AG04449 (cell line): Measurements from ENCODE around the gene CUL7.

ENCODE experiments used
- CTCF ChIA-PET: fragments of 350-600 bp; formaldehyde crosslinking; extraction: SDS; loops from one replicate; lab custom pipeline; 2021; ENCODE audit warnings: antibody characterized with exemption; lab: Yijun Ruan, JAX
- POLR2A ChIA-PET: fragments of 400-600, 350-600 bp; formaldehyde crosslinking; extraction: SDS; loops from one replicate; lab custom pipeline; 2020; ENCODE audit warnings: antibody characterized with exemption, inconsistent platforms; lab: Yijun Ruan, JAX
- DNase-seq: peaks from one replicate; pipeline ENCODE4 v3.0.0-alpha.2; 2010; ENCODE audit warnings: low read depth, low spot score
- H3K4me3 ChIP-seq: 2 replicates; pipeline ENCODE4 v1.5.1; 2011; ENCODE audit warnings: low read depth, mild to moderate bottlenecking, control low read depth, low read length
- TF ChIP-seq, protein P1 (sequence below): IDR thresholded peaks from one replicate; pipeline ENCODE4 v1.5.1; 2011; ENCODE audit warnings: mild to moderate bottlenecking, moderate library complexity, low read length, control low read depth, inconsistent platforms; ENCODE audit not compliant: insufficient read depth; ENCODE audit errors: missing control alignments

CUL7 gene

DNA sequence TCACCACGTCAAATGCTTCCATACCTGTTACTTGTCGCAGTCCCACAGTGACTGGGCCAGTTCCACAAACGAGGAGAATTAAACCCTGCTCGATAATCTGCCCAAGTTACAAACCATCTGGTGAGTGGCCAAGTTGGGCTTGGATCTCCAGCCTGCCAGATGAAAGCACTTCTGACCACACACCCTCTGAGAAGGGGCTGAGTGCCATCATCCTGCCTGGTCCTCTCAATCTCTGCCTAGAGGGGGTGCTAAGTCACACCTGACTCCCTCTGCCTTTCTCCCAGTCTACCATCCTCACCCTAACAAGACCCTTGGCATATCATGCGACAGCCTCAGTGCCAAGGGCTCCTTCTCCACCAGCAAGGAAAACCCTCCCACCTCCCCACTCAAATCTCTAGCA lies 16.5 kb downstream of the CUL7 start:
- CTCF ChIA-PET: no interaction called here
- no peak for DNase-seq
- POLR2A ChIA-PET: no interaction called here
- TF ChIP-seq, protein P1, sequence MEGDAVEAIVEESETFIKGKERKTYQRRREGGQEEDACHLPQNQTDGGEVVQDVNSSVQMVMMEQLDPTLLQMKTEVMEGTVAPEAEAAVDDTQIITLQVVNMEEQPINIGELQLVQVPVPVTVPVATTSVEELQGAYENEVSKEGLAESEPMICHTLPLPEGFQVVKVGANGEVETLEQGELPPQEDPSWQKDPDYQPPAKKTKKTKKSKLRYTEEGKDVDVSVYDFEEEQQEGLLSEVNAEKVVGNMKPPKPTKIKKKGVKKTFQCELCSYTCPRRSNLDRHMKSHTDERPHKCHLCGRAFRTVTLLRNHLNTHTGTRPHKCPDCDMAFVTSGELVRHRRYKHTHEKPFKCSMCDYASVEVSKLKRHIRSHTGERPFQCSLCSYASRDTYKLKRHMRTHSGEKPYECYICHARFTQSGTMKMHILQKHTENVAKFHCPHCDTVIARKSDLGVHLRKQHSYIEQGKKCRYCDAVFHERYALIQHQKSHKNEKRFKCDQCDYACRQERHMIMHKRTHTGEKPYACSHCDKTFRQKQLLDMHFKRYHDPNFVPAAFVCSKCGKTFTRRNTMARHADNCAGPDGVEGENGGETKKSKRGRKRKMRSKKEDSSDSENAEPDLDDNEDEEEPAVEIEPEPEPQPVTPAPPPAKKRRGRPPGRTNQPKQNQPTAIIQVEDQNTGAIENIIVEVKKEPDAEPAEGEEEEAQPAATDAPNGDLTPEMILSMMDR: no peak
- no peak overlapping the region for H3K4me3 ChIP-seq

DNA sequence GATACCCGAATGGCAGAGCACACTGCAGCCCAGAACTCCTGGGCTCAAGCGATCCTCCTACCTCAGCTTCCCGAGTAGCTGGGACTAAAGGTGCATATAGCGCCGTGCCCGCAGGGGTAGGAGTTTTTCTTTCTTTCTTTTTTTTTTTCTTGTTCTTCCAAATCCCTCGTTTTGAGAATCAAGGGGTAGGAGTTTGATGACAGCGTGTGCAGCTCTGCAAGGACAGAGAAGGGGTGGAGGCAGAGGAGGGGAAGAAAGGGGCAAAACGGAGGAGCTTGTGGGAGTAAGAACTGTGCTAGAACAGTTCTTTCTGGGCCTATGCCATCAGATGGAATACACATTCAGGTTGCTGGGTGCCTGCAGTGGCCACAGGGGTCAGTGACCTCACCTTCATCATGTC lies 16.9 kb downstream of the CUL7 start:
- ChIA-PET POLR2A (no interaction called here), CTCF (no interaction called here)
- TF ChIP-seq, protein P1: no peak
- H3K4me3 ChIP-seq: no peak overlapping the region
- DNase-seq: no peak

- ChIA-PET POLR2A (interaction anchor here (0.7 to 1.3 kb wide), 3 partner anchors 13 to 108 kb away, joined by 3 read pairs; partner anchors contain the start of gene CUL7), CTCF (interaction anchor here (0.6 to 1.0 kb wide), 2 partner anchors 108 to 121 kb away, joined by 3 read pairs; no protein-coding TSS in a partner anchor)
Observed at GRCh38 chr6:43035495-43036194, 18.0 kb downstream of the CUL7 start.

DNA sequence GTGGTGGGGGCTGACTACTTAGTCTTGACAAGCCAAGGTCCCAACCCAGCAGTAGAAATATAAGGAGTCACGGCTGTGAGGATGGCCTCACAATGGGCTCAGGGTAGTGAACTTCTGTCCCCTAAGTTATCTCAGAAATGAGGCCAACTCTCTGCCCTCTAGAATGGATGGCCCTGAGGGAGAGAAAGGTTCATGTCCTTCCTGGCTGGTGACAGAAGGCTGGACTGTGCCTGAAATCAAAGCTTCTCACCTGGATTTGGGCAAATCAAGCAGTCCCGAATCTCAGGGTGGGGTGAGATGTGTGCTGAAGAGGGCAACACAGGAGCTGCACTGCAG lies 19.5 kb downstream of the CUL7 start:
- CTCF ChIA-PET: no interaction called here
- POLR2A ChIA-PET: interaction anchor here (1.8 kb wide), 1 partner anchor 15 kb away, joined by 4 read pairs; no protein-coding TSS in a partner anchor
- no peak overlapping the region for H3K4me3 ChIP-seq
- DNase-seq: no peak
- TF ChIP-seq, protein P1: no peak

More at GRCh38 chr6:43035495-43036194, 18.0 kb downstream of the CUL7 start:
- no peak overlapping the region for H3K4me3 ChIP-seq
- TF ChIP-seq, protein P1: no peak
- DNase-seq: no peak

- ChIA-PET CTCF (interaction anchor here (1.3 kb wide), 1 partner anchor 110 kb away, joined by 5 read pairs; no protein-coding TSS in a partner anchor), POLR2A (interaction anchor here (0.9 to 1.8 kb wide), 3 partner anchors 13 to 116 kb away, joined by 3 to 4 read pairs (median 4); no protein-coding TSS in a partner anchor)
- no peak for DNase-seq
- no peak overlapping the region for H3K4me3 ChIP-seq
- TF ChIP-seq, protein P1: no peak
Observed at GRCh38 chr6:43033496-43034189, 20.0 kb downstream of the CUL7 start.

GRCh38 chr6:43032326-43032725 lies 21.3 kb downstream of the CUL7 start:
- TF ChIP-seq, protein P1: no peak
- DNase-seq: no peak
- no peak overlapping the region for H3K4me3 ChIP-seq
- CTCF ChIA-PET: interaction anchor here (1.3 kb wide), 1 partner anchor 111 kb away, joined by 5 read pairs; no protein-coding TSS in a partner anchor
- POLR2A ChIA-PET: interaction anchor here (0.6 to 1.8 kb wide), 2 partner anchors 17 to 81 kb away, joined by 3 to 4 read pairs; no protein-coding TSS in a partner anchor
